H1 (cell line): ENCODE measurements around the gene CEBPG. TPM values are rescaled to one million over a fixed set of nuclear protein-coding genes. Genes with fewer than 3 reads are reported as not detected.

Experiments used
- CTCF ChIA-PET: fragments of 300-600 bp; sonication (Branson Sonifier 250); formaldehyde crosslinking; loops from one replicate; lab custom pipeline; 2021; ENCODE audit not compliant: partially characterized antibody; lab: Charles Lee
- POLR2A ChIA-PET: fragments of 300-600 bp; sonication (Branson Sonifier 250); formaldehyde crosslinking; loops from one replicate; lab custom pipeline; 2021; ENCODE audit warnings: inconsistent platforms; ENCODE audit not compliant: partially characterized antibody; lab: Charles Lee
- DNase-seq, 2 experiments: peaks; one replicate each; pipeline versions ENCODE4 v3.0.0 to v3.0.0-alpha.2; 2010 to 2022; ENCODE audit warnings: low spot score in 2 of 2, low read depth in 1 of 2, mixed read lengths in 1 of 2
- FAIRE-seq: peaks from 2 replicates; lab custom pipeline; 2011; peaks lifted over from hg19 to GRCh38; lab: Jason Lieb, UNC
- H2AFZ ChIP-seq: 2 replicates; pipeline ENCODE4 v1.8.1; 2012; ENCODE audit warnings: low read length, inconsistent platforms
- H2AK5ac ChIP-seq: 2 replicates; pipeline ENCODE4 v1.6.1; 2013; ENCODE audit warnings: low read depth, low read length
- H2BK120ac ChIP-seq: replicated peaks from 2 replicates; pipeline ENCODE3; 2013; ENCODE audit warnings: low read depth, low read length, inconsistent platforms
- H2BK12ac ChIP-seq: 2 replicates; pipeline ENCODE4 v1.6.1; 2013; ENCODE audit warnings: low read depth, low read length
- H2BK15ac ChIP-seq: 2 replicates; pipeline ENCODE4 v1.6.1; 2013; ENCODE audit warnings: low read length
- H2BK20ac ChIP-seq: 2 replicates; pipeline ENCODE4 v1.6.1; 2013; ENCODE audit warnings: low read length
- H2BK5ac ChIP-seq: 2 replicates; pipeline ENCODE4 v1.6.1; 2013; ENCODE audit warnings: low read depth, low read length
- H3K14ac ChIP-seq: 2 replicates; pipeline ENCODE4 v1.6.1; 2013; ENCODE audit warnings: inconsistent platforms; ENCODE audit not compliant: insufficient read length
- H3K18ac ChIP-seq: 2 replicates; pipeline ENCODE4 v1.6.1; 2013; ENCODE audit warnings: low read length; ENCODE audit errors: extremely low read depth
- H3K23ac ChIP-seq: 2 replicates; pipeline ENCODE4 v1.6.1; 2013; ENCODE audit warnings: inconsistent platforms; ENCODE audit not compliant: insufficient read length
- H3K23me2 ChIP-seq: 2 replicates; pipeline ENCODE4 v1.6.1; 2013; ENCODE audit warnings: low read depth, low read length
- H3K27ac ChIP-seq: 2 replicates; pipeline ENCODE4 v1.6.1; 2011; ENCODE audit warnings: low read depth, low read length, inconsistent platforms
- H3K27me3 ChIP-seq, 4 experiments: replicated peaks in 1 of 4; 1 replicate in 1 of 4; 2 replicates in 3 of 4; pipeline versions ENCODE4 v1.6.1 to v1.8.1; 2011 to 2013; ENCODE audit warnings: low read length in 3 of 4, mild to moderate bottlenecking in 3 of 4, inconsistent platforms in 2 of 4, mixed read lengths in 2 of 4, moderate library complexity in 1 of 4; ENCODE audit not compliant: control insufficient read depth in 3 of 4, insufficient read depth in 3 of 4; ENCODE audit errors: extremely low read depth in 1 of 4
- H3K36me3 ChIP-seq, 4 experiments: 2 replicates each; pipeline versions ENCODE4 v1.6.1 to v1.8.1; 2011 to 2013; ENCODE audit warnings: mild to moderate bottlenecking in 4 of 4, low read length in 3 of 4, moderate library complexity in 2 of 4, control low read depth in 1 of 4, inconsistent platforms in 1 of 4; ENCODE audit not compliant: insufficient read depth in 4 of 4, control insufficient read depth in 2 of 4
- H3K4ac ChIP-seq: replicated peaks from 2 replicates; pipeline ENCODE3; 2013; ENCODE audit warnings: low read length, low read depth, mixed read lengths, inconsistent platforms; ENCODE audit not compliant: insufficient read length
- H3K4me1 ChIP-seq, 4 experiments: replicated peaks in 1 of 4; 1 replicate in 1 of 4; 2 replicates in 3 of 4; pipeline versions ENCODE4 v1.6.1 to v1.8.1; 2011 to 2013; ENCODE audit warnings: low read length in 3 of 4, inconsistent platforms in 2 of 4, mixed read lengths in 1 of 4; ENCODE audit not compliant: insufficient read depth in 4 of 4, control insufficient read depth in 3 of 4
- H3K4me2 ChIP-seq, 2 experiments: 2 replicates each; pipeline versions ENCODE4 v1.6.1 to v1.8.1; 2011 to 2013; ENCODE audit warnings: low read depth in 2 of 2, low read length in 2 of 2, control low read depth in 1 of 2, inconsistent platforms in 1 of 2, mild to moderate bottlenecking in 1 of 2; ENCODE audit not compliant: insufficient read depth in 1 of 2
- H3K4me3 ChIP-seq, 4 experiments: fragments of 200-600, 300-600 bp in 1 of 4; sonication (generic), shearing (Covaris generic), sonication (Bioruptor Twin) in 1 of 4; 2 replicates each; pipeline versions ENCODE4 v1.5.1 to v1.8.1; 2011 to 2016; ENCODE audit warnings: low read length in 4 of 4, low read depth in 3 of 4, control low read depth in 2 of 4, inconsistent platforms in 2 of 4, mild to moderate bottlenecking in 2 of 4, mixed read lengths in 1 of 4, moderate library complexity in 1 of 4; ENCODE audit not compliant: insufficient read depth in 2 of 4; ENCODE audit errors: extremely low read depth in 1 of 4
- H3K56ac ChIP-seq: replicated peaks from 2 replicates; pipeline ENCODE3; 2013; ENCODE audit warnings: low read depth, mild to moderate bottlenecking, mixed read lengths, low read length, inconsistent platforms; ENCODE audit not compliant: insufficient read length
- H3K79me1 ChIP-seq: 2 replicates; pipeline ENCODE4 v1.6.1; 2013; ENCODE audit warnings: low read depth, low read length, control low read depth
- H3K79me2 ChIP-seq, 2 experiments: 2 replicates each; pipeline versions ENCODE4 v1.6.1 to v1.8.1; 2012 to 2013; ENCODE audit warnings: low read length in 2 of 2, mild to moderate bottlenecking in 2 of 2, inconsistent platforms in 1 of 2; ENCODE audit not compliant: insufficient read depth in 2 of 2, control insufficient read depth in 1 of 2
- H3K9ac ChIP-seq, 4 experiments: replicated peaks in 1 of 4; 1 replicate in 1 of 4; 2 replicates in 3 of 4; pipeline versions ENCODE4 v1.6.1 to v1.8.1; 2011 to 2013; ENCODE audit warnings: low read depth in 3 of 4, low read length in 3 of 4, control low read depth in 2 of 4, mild to moderate bottlenecking in 2 of 4, moderate library complexity in 2 of 4, inconsistent platforms in 1 of 4; ENCODE audit errors: extremely low read depth in 1 of 4
- H3K9me3 ChIP-seq, 2 experiments: 2 replicates each; pipeline versions ENCODE4 v1.6.1 to v1.8.1; 2012 to 2013; ENCODE audit warnings: mild to moderate bottlenecking in 2 of 2, moderate library complexity in 2 of 2, control low read depth in 1 of 2, inconsistent platforms in 1 of 2, low read depth in 1 of 2, low read length in 1 of 2, mixed read lengths in 1 of 2; ENCODE audit not compliant: insufficient read depth in 2 of 2
- H4K20me1 ChIP-seq, 2 experiments: replicated peaks in 1 of 2; 2 replicates each; pipeline versions ENCODE3 to v1.8.1; 2011 to 2013; ENCODE audit warnings: inconsistent platforms in 2 of 2, low read length in 2 of 2, mild to moderate bottlenecking in 1 of 2; ENCODE audit not compliant: insufficient read depth in 2 of 2, control insufficient read depth in 1 of 2
- H4K5ac ChIP-seq: 2 replicates; pipeline ENCODE4 v1.6.1; 2013; ENCODE audit warnings: low read length, low read depth, mixed read lengths, inconsistent platforms; ENCODE audit not compliant: insufficient read length
- H4K8ac ChIP-seq: 2 replicates; pipeline ENCODE4 v1.8.0; 2013; ENCODE audit warnings: mild to moderate bottlenecking, moderate library complexity, low read length, inconsistent platforms; ENCODE audit not compliant: insufficient read depth; ENCODE audit errors: extremely low read depth
- H4K91ac ChIP-seq: replicated peaks from 2 replicates; pipeline ENCODE3; 2013; ENCODE audit warnings: low read length, mixed read lengths, inconsistent platforms; ENCODE audit not compliant: insufficient read length
- BCL11A ChIP-seq, 2 experiments: IDR thresholded peaks; one replicate each; pipeline ENCODE4 v1.6.1; 2011; ENCODE audit warnings: low read depth in 2 of 2, low read length in 2 of 2, mild to moderate bottlenecking in 2 of 2
- CBX8 ChIP-seq: fragments of 300-800, 300-1000 bp; sonication (generic); IDR thresholded peaks from 2 replicates; pipeline ENCODE4 v1.7.1; 2016; ENCODE audit warnings: low read depth, low read length, borderline replicate concordance
- CTCF ChIP-seq, 3 experiments: IDR thresholded peaks; 1 replicate in 2 of 3; 2 replicates in 1 of 3; pipeline versions ENCODE4 v1.5.1 to v1.6.1; 2011; ENCODE audit warnings: low read length in 3 of 3, mild to moderate bottlenecking in 3 of 3, inconsistent platforms in 2 of 3, low read depth in 1 of 3, moderate library complexity in 1 of 3; ENCODE audit not compliant: insufficient read depth in 1 of 3; ENCODE audit errors: control extremely low read depth in 1 of 3
- MAFK ChIP-seq: IDR thresholded peaks from 2 replicates; pipeline ENCODE4 v1.6.1; 2012; ENCODE audit warnings: low read depth, mild to moderate bottlenecking, improper control_type of control experiment, low read length
- POU5F1 ChIP-seq: IDR thresholded peaks from 2 replicates; pipeline ENCODE4 v1.6.1; 2011; ENCODE audit warnings: low read depth, mild to moderate bottlenecking, low read length, moderate library complexity
- SP4 ChIP-seq: IDR thresholded peaks from 2 replicates; pipeline ENCODE4 v1.6.1; 2012; ENCODE audit warnings: low read length, inconsistent platforms
- TBP ChIP-seq: IDR thresholded peaks from 2 replicates; pipeline ENCODE4 v1.6.1; 2011; ENCODE audit warnings: low read depth, low read length, improper control_type of control experiment
- TCF12 ChIP-seq: IDR thresholded peaks from 2 replicates; pipeline ENCODE4 v1.6.1; 2011; ENCODE audit warnings: low read depth, mild to moderate bottlenecking, low read length
- ZNF274 ChIP-seq: IDR thresholded peaks from 2 replicates; pipeline ENCODE4 v1.7.0; 2012; ENCODE audit warnings: low read length, borderline replicate concordance; ENCODE audit errors: extremely low read depth
- WGBS, 2 experiments: shearing (Covaris generic) in 1 of 2; methylation state at CpG; one replicate each; pipeline versions ENCODE4 v1.1.6 to v1.1.7; 2013 to 2015; ENCODE audit warnings: low lambda C conversion rate in 2 of 2, mixed read lengths in 2 of 2, inconsistent platforms in 1 of 2, low coverage in 1 of 2, missing lambda C conversion rate in 1 of 2; ENCODE audit not compliant: insufficient replicate concordance in 2 of 2, insufficient coverage in 1 of 2, insufficient read length in 1 of 2; ENCODE audit errors: extremely low coverage in 1 of 2, missing lambda C conversion rate in 1 of 2; 5-methylcytosine and 5-hydroxymethylcytosine counted together
- polyA plus RNA-seq, 7 experiments: library from polyadenylated mRNA; depleted of rRNA in 3 of 7; stranded (reverse) in 5 of 7; unstranded in 2 of 7; fragments of >200 nt in 5 of 7; fragments of 200-250 nt in 2 of 7; gene quantifications; 1 replicate in 5 of 7; 2 replicates in 1 of 7; 4 replicates in 1 of 7; pipeline versions ENCODE4 v1.2.1 to v1.2.3, GENCODE V29; 2011 to 2013; ENCODE audit warnings: missing spikeins in 2 of 7, mixed read lengths in 2 of 7
- total RNA-seq: library from RNA; stranded (reverse); fragmentation: NEBNext Ultra II Directional; extraction: Animal tissue kit (Norgen Biotek cat#: 25700); gene quantifications from 2 replicates; pipeline ENCODE4 v1.2.1, GENCODE V29; 2021
- TF ChIP-seq, protein P1 (sequence below): IDR thresholded peaks from 2 replicates; pipeline ENCODE4 v1.6.1; 2011; ENCODE audit warnings: low read length, improper control_type of control experiment

Gene CEBPG
- total and polyA plus RNA-seq, 2 of the 8 experiments (the other 6 are each of a cell fraction or from before 2014, with no cell fraction given): 12.3 to 35.4 TPM

GRCh38 chr19:33411621-33412180 is 38.2 kb downstream of the CEBPG start:
- no peaks in the 10 kb centered on the region for H3K36me3 ChIP-seq
- H3K79me2 ChIP-seq: no peaks in the 10 kb centered on the region
- no peak overlapping the region for H2AK5ac ChIP-seq
- H2AFZ ChIP-seq: no peak overlapping the region
- peaks cover 0 to 16% of the 10 kb centered on the region in 2 experiments for H4K20me1 ChIP-seq
- H3K18ac ChIP-seq: no peak overlapping the region
- 89% methylated on average over 18 of the region's 20 CpGs; no CpG with 5 or more reads in 1 of the 2 experiments for WGBS, 2 experiments
- H3K23me2 ChIP-seq: no peaks in the 10 kb centered on the region
- peaks cover 0 to 1% (median under 1%) of the 10 kb centered on the region in 4 experiments; a peak in 4 of 7 replicates for H3K4me1 ChIP-seq
- no peak overlapping the region for H4K91ac ChIP-seq
- no peak overlapping the region for H2BK5ac ChIP-seq
- DNase-seq: no peak
- H3K4ac ChIP-seq: no peak overlapping the region
- H4K5ac ChIP-seq: no peak overlapping the region
- H2BK15ac ChIP-seq: no peak overlapping the region
- ChIA-PET POLR2A (no interaction called here), CTCF (interaction anchor here (1.3 to 24.5 kb wide), 2 partner anchors 13 to 171 kb away, joined by 6 to 426 read pairs; no protein-coding TSS in a partner anchor)
- no peak overlapping the region for H3K23ac ChIP-seq
- no peak overlapping the region for H3K9ac ChIP-seq
- no peak overlapping the region for H3K14ac ChIP-seq
- H3K4me2 ChIP-seq: no peak overlapping the region
- H4K8ac ChIP-seq: no peak overlapping the region
- H2BK12ac ChIP-seq: no peak overlapping the region
- H2BK20ac ChIP-seq: no peak overlapping the region
- no peak for FAIRE-seq
- H3K27ac ChIP-seq: no peak overlapping the region
- no peaks in the 10 kb centered on the region; a peak in 1 of 7 replicates for H3K27me3 ChIP-seq
- 0 out of 2 replicates have a peak, but pooled peaks cover 3% of the 10 kb centered on the region for H3K79me1 ChIP-seq
- H2BK120ac ChIP-seq: no peak overlapping the region
- no peak overlapping the region for H3K56ac ChIP-seq
- H3K4me3 ChIP-seq: no peak overlapping the region
- no peaks in the 10 kb centered on the region for H3K9me3 ChIP-seq
- TF ChIP-seq BCL11A (IDR thresholded peaks at IDR 0.05; ENCODE audit: low read depth in 2 of 2, low read length in 2 of 2) (no peak), TBP (no peak), MAFK (no peak), TCF12 (no peak), POU5F1 (no peak), ZNF274 (no peak), SP4 (no peak), CBX8 (no peak), CTCF (IDR thresholded peaks at IDR 0.05; ENCODE audit: control extremely low read depth in 1 of 3, insufficient read depth in 1 of 3, low read depth in 1 of 3, low read length in 3 of 3) (no peak)
- TF ChIP-seq, protein P1, sequence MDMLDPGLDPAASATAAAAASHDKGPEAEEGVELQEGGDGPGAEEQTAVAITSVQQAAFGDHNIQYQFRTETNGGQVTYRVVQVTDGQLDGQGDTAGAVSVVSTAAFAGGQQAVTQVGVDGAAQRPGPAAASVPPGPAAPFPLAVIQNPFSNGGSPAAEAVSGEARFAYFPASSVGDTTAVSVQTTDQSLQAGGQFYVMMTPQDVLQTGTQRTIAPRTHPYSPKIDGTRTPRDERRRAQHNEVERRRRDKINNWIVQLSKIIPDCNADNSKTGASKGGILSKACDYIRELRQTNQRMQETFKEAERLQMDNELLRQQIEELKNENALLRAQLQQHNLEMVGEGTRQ: no peak
